Measurements from ENCODE around the gene PIP5K1C. TPM values are rescaled to one million over a fixed set of nuclear protein-coding genes. Genes with fewer than 3 reads are reported as not detected.

Gene PIP5K1C
- total and polyA plus RNA-seq, 2 donors (not counting 1 experiment from before 2014, with no cell fraction given): 10.4 to 46.7 TPM

DNA sequence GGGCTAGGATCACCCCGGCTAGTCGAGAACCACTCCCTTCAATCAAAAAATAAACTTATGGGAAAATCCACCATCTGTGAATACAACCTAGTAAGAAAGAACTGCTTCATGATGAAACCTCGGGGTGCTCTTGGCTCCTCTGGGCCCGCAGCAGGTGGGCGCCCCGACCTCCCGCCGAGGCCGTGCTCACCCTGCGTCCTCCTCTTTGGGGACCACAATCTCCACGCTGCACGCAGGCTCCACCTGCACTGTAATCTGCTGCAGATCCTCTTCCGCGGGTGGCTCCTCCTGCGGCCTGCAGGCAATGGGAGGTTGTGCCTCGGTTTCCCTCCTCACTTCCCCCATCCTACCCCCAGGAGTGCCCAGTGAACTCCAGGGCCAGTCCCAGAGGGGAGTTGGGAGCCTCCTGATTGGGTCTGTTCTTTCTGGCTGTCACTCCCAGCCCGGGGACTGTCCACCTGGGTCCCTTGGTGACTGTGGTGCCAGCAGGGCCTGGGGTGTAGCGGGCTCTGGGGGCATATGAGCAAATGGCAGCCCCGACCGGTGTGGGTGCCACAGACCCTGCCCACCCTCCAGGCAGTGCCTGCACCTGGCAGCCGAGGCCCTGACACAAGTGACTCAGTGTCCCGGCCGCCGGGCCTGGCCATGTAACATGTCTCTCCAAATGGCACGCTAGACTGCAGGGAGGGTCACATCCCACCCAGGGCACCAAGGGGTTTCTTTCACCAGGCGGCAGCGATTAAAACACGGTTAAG, 58.6 kb downstream of the PIP5K1C start:
- Histone ChIP-seq H3K4me1 (ENCODE audit: control insufficient read depth in 2 of 2, insufficient read depth in 2 of 2, low read length in 2 of 2) (no peaks in the 10 kb centered on the region), H3K9ac (ENCODE audit: low read length) (no peak overlapping the region), H4K20me1 (ENCODE audit: control insufficient read depth, insufficient read depth, low read length, poor library complexity, severe bottlenecking) (no peaks in the 10 kb centered on the region), H3K79me2 (ENCODE audit: control insufficient read depth, insufficient read depth, low read length) (no peaks in the 10 kb centered on the region), H3K9me3 (ENCODE audit: control extremely low read depth in 1 of 3, control insufficient read depth in 2 of 3, insufficient read depth in 1 of 3, low read length in 2 of 3) (peaks cover 0 to 4% (median 0%) of the 10 kb centered on the region in 3 donors), H3K36me3 (replicated peaks in 1 of 2; ENCODE audit: control extremely low read depth in 1 of 2, control insufficient read depth in 1 of 2, extremely low read depth in 1 of 2, insufficient read depth in 2 of 2, low read length in 1 of 2) (peaks cover 0 to 13% of the 10 kb centered on the region in 2 experiments), H3K4me2 (replicated peaks; ENCODE audit: low read depth, low read length, poor library complexity, severe bottlenecking) (no peak overlapping the region), H2AFZ (ENCODE audit: insufficient read depth, low read depth, low read length, poor library complexity, severe bottlenecking) (no peak overlapping the region), H3K27me3 (replicated peaks in 1 of 4; ENCODE audit: control extremely low read depth in 1 of 4, control insufficient read depth in 3 of 4, insufficient read depth in 4 of 4, low read length in 3 of 4) (no peaks in the 10 kb centered on the region), H3K27ac (ENCODE audit: low read length in 2 of 2) (no peak overlapping the region), H3K4me3 (ENCODE audit: control extremely low read depth in 1 of 5, extremely low read depth in 1 of 5, insufficient read depth in 1 of 5, low read depth in 2 of 5, low read length in 4 of 5) (no peak overlapping the region)
- Mint-ChIP-seq H3K4me3 (no peak overlapping the region), H3K27ac (no peak overlapping the region), H3K4me1 (no peaks in the 10 kb centered on the region), H3K9me3 (ENCODE audit: insufficient read depth) (no peaks in the 10 kb centered on the region), H3K27me3 (no peaks in the 10 kb centered on the region)
- no peak for ATAC-seq (ENCODE audit: low read depth)
- WGBS (ENCODE audit: insufficient coverage): 95% methylated on average over 27 of the region's 28 CpGs
- TF ChIP-seq EZH2 (IDR thresholded peaks at IDR 0.05; ENCODE audit: borderline replicate concordance, insufficient read depth, low read depth, low read length, poor library complexity, severe bottlenecking) (no peak), CTCF (IDR thresholded peaks at IDR 0.05) (no peak)
- intact Hi-C loops (cut with micrococcal nuclease): no loop called here
- no peak for DNase-seq
- CTCF ChIA-PET: no interaction called here
- POLR2A ChIA-PET: no interaction called here

DNA sequence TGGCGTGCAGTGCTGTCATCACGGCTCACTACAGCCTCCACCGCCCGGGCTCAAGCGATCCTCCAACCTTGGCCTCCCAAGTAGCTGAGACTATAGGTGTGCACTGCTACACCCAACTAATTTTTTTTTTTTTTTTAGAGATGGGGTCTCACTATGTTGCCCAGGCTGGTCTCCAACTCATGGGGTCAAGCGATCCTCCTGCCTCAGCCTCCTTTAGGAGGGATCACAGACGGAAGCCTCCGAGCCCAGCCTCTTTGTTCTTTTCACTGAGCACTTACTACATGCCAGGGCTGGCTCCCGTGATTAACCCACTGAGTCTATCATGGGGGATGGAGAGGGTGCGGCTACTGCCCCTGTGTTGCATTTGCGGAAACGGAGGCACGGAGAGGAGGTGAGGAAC, 60.8 kb downstream of the PIP5K1C start:
- Mint-ChIP-seq H3K27ac (no peak overlapping the region), H3K4me3 (no peak overlapping the region), H3K27me3 (no peaks in the 10 kb centered on the region), H3K9me3 (ENCODE audit: insufficient read depth) (no peaks in the 10 kb centered on the region), H3K4me1 (no peaks in the 10 kb centered on the region)
- DNase-seq: no peak
- ChIA-PET POLR2A (interaction anchor here (0.7 kb wide), 1 partner anchor 12 kb away, joined by 5 read pairs; no protein-coding TSS in a partner anchor), CTCF (no interaction called here)
- Histone ChIP-seq H2AFZ (ENCODE audit: insufficient read depth, low read depth, low read length, poor library complexity, severe bottlenecking) (no peak overlapping the region), H3K27me3 (replicated peaks in 1 of 4; ENCODE audit: control extremely low read depth in 1 of 4, control insufficient read depth in 3 of 4, insufficient read depth in 4 of 4, low read length in 3 of 4) (no peaks in the 10 kb centered on the region), H3K36me3 (replicated peaks in 1 of 2; ENCODE audit: control extremely low read depth in 1 of 2, control insufficient read depth in 1 of 2, extremely low read depth in 1 of 2, insufficient read depth in 2 of 2, low read length in 1 of 2) (peaks cover 0 to 11% of the 10 kb centered on the region in 2 experiments), H4K20me1 (ENCODE audit: control insufficient read depth, insufficient read depth, low read length, poor library complexity, severe bottlenecking) (no peaks in the 10 kb centered on the region), H3K9ac (ENCODE audit: low read length) (no peak overlapping the region), H3K79me2 (ENCODE audit: control insufficient read depth, insufficient read depth, low read length) (no peaks in the 10 kb centered on the region), H3K9me3 (ENCODE audit: control extremely low read depth in 1 of 3, control insufficient read depth in 2 of 3, insufficient read depth in 1 of 3, low read length in 2 of 3) (peaks cover 0 to 4% (median 0%) of the 10 kb centered on the region in 3 donors), H3K4me1 (ENCODE audit: control insufficient read depth in 2 of 2, insufficient read depth in 2 of 2, low read length in 2 of 2) (no peaks in the 10 kb centered on the region), H3K4me2 (replicated peaks; ENCODE audit: low read depth, low read length, poor library complexity, severe bottlenecking) (no peak overlapping the region), H3K4me3 (ENCODE audit: control extremely low read depth in 1 of 5, extremely low read depth in 1 of 5, insufficient read depth in 1 of 5, low read depth in 2 of 5, low read length in 4 of 5) (no peak overlapping the region), H3K27ac (ENCODE audit: low read length in 2 of 2) (no peak overlapping the region)
- intact Hi-C loops (cut with micrococcal nuclease): no loop called here
- WGBS (ENCODE audit: insufficient coverage): 97% methylated on average over 11 of the region's 13 CpGs
- no peak for TF ChIP-seq CTCF (IDR thresholded peaks at IDR 0.05)
- TF ChIP-seq EZH2 (IDR thresholded peaks at IDR 0.05; ENCODE audit: borderline replicate concordance, insufficient read depth, low read depth, low read length, poor library complexity, severe bottlenecking): no peak
- ATAC-seq (ENCODE audit: low read depth): no peak

Data from B cell (primary cell).